GM19099 (cell line): ENCODE data around the gene HIF3A.

ENCODE experiments used
- POLR2A ChIP-seq: IDR thresholded peaks from 3 replicates; pipeline ENCODE4 v1.6.1; 2011; ENCODE audit warnings: low read depth; ENCODE audit not compliant: insufficient read length; ENCODE audit errors: extremely low read depth

Gene HIF3A

GRCh38 chr19:46296722-46297461 lies at the start of gene HIF3A:
Gene HIF3A (plus strand): TSS chr19:46297042. CDS start chr19:46297077, 35 bp downstream.
- TF ChIP-seq POLR2A = no peak

DNA sequence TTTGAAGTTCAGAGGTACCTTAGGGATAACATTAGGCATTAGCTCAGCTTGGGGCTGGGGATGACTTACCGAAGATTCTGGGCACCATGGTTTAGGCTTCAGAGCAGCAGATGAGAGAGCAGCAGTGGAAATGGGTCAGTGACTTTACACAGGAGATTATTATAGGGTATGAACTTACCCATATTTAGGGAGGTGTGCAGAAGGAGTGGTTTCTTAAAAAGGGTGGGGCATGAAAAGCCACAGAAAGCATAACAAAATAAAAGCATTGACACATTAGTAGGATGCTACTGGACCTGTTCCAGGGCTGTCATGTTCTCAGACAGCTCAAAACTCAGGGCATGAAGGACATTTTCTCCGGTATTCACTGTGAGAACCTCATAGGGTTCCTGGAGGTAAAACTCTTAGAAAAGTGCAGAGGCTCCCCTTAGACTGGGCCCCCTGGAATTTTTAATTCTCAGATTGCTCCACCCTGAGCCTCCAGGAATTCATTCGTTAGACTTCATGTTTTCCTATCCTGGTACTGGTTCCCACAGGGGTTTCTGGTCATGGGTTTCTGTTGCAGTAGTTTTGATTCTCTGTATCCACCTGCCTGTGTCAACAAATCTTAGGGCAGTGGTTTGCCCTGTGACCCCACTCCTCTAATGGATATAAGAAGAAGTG lies 46.6 kb upstream of the HIF3A start:
- TF ChIP-seq POLR2A = no peak

- no peak for TF ChIP-seq POLR2A
Measured at GRCh38 chr19:46251416-46251815, 45.4 kb upstream of the HIF3A start.

DNA sequence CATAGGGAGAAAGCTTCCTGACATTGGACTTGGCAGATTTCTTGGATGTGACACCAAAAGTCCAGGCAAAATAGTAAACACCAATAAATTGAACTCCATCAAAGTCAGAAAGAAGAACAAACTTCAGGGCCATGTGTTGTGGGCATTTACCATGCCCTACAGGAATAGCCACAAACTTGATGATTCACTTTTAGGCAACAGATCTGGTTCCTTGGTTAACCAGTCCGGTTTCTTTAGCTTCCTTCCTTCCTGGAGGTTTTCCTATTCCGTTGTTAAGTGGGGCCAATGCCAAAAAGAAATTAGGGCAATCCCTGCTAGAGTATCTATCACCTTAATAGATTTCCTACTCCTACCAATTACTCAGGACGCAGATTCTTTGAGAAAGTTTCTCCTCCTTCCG lies 42.1 kb upstream of the HIF3A start:
- no peak for TF ChIP-seq POLR2A

DNA sequence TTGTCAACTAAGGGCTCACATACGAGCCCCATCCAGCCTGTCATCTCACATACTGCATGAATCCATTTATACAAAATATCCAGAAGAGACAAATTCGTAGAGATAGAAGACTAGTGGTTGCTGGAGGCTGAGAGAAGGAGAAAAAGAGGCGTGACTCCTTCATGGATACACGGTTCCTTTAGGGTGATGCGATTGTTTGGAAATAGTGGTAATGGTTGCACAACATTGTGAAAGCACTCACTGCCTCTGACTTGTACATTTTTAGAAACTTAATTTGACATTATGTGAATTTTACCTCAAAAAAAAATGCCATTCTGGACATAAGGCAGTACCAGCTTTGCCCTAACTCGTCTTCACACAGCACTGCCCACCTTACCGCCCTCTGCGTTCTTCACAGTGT lies 40.0 kb upstream of the HIF3A start:
- no peak for TF ChIP-seq POLR2A

- TF ChIP-seq POLR2A = no peak
Measured at GRCh38 chr19:46265217-46265828, 31.5 kb upstream of the HIF3A start.

GRCh38 chr19:46269101-46269500 lies 27.7 kb upstream of the HIF3A start:
- no peak for TF ChIP-seq POLR2A

GRCh38 chr19:46270521-46271256 lies 26.2 kb upstream of the HIF3A start:
- TF ChIP-seq POLR2A = no peak

DNA sequence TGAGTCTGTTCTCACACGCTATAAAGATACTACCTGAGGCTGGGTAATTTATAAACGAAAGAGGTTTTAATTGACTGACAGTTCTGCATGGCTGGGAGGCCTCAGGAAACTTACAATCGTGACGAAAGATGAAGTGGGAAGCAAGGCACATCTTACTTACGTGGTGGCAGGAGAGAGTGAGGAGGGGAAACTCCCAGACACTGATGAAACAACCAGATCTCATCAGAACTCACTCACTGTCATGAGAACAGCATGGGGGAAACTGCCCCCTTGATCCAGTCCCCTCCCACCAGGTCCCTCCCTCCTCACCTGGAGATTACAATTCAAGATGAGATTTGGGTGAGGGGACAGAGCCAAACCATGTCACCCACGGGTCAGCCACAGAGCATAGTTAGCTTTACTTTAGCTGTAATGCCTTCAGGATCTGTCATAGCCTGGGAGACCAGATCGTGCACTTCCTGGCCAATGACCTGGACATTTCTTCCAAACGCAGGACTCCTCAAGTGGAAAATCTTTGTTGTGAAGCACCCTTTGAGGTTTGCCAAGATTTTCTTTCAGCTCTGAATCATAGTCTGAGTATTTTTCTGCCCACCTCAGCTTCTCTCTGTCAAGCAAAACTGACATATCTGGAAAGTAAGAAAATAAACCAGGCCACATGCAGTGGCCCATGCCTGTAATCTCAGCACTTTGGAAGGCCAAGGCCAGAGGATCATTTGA lies 25.2 kb upstream of the HIF3A start:
- TF ChIP-seq POLR2A = no peak

DNA sequence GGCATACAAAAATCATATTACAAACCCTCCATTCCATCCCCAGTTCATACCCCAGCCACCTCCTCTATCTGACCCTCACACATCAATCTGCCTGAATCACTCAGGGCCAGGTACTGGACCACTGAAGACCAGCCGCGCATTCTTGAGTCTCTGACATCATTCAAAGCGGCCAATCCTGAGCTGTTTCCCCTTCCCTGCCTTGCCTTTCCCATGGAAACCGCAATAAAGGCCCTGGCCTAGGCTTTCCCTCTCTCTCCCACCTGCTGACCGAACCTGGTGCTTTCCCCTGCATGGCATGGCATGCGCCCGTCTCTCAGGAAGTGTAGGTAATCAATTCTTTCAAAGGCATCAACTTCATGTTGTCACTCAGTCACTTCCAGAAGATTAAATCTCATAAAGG lies 17.7 kb upstream of the HIF3A start:
- no peak for TF ChIP-seq POLR2A

- no peak for TF ChIP-seq POLR2A
Measured at GRCh38 chr19:46283771-46284170, 13.1 kb upstream of the HIF3A start.

- no peak for TF ChIP-seq POLR2A
Measured at GRCh38 chr19:46284635-46285034, 12.2 kb upstream of the HIF3A start.

DNA sequence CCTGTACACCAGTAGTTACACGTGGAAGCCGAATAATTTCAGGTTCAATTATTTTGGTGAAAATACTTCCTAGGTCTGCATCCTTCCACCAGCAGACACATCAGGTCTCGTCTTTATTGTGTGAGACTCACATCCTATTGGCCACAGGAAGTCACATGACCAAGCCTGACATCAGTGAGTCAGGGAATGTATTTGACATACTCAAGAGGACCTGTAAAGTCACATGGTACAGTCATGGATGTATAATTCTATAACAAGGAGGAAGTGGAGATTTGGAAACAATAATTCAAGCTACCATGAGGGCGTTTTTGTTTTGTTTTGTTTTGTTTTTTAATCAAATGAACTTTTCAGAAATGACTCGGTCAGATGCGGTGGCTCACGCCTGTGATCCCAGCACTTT lies 9.3 kb upstream of the HIF3A start:
- no peak for TF ChIP-seq POLR2A

DNA sequence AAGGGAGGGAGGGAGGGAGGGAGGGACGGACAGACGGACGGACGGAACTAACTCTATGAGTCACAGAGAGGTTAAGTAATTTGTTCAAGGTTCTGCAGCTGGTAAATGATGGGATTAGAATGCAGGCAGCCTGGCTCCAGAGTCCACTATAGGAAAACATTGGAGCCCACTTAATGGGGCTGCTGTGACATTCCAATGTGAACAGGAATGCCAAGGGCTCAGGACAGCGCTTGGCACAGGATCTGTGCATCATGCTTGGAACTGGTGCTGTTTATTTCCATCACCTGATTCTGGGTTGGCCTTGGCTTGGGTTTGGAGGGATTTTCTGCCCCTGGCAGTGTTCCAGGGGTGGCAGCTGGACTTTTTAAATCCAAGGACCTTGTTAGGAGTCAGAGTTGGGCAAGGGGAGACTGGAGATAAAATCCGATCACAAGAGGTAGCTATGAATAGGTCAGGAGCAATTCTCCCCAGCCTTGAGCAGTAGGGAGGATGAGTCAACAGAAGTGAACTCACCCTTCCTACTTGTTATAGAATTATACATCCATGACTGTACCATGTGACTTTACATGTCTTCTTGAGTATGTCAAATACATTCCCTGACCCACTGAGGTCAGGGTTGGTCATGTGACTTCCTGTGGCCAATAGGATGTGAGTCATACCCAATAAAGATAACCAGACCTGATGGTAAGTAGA lies 7.8 kb upstream of the HIF3A start:
- no peak for TF ChIP-seq POLR2A
